ENCODE measurements around the gene PLCH1.

Gene PLCH1

DNA sequence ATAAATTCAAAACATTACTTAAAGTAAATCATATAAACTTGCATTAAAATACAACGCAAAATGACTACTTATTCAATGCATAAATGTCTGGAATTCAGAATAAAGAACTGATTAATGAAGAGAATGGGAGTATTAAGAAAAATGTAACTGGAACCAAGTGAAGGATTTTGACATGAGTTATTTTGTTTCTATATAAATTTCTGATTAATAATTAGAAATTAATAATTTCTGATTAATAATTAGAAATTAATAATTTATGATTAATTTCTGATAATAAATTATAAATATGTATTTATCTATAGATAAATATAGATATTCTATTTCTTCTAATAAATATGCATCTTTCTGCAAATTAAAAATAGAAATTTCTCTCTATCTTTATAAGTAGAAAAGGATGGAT is 291.4 kb downstream of the PLCH1 start:
- no peak for DNase-seq

DNA sequence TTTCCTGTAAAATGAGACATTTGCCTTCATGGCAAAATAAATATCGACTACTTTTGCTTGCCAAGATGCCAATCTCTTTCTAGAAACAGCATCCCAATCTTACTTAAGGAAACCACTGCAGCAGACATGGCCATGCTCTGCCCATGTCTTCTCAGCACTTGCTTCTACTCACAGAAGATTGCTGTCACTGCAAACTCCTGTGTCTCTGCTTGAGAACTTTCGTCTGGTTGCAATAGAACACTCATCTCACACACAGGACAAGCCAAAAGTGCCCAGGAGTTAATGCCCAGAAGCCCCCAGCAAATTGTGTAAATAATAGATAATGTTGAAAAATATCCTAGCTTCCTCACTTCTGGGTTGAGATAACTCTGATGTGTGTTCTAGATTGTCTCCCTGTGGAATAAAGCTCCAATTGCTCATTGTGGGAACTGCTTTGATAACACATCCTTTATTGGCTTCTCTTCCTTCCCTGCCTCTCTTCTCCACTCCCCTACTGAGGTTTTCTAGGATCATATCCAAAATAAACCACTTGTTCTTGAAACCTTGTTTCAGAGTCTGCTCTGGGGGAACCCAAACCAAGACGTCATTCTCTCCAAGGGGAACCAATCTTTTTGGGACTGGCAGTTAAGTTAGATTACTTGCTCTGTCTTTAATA is 295.1 kb downstream of the PLCH1 start:
- no peak for DNase-seq

GRCh38 chr3:155448531-155448930 is 296.3 kb downstream of the PLCH1 start:
- no peak for DNase-seq

- DNase-seq, result no peak
These were observed 298.5 kb downstream of the PLCH1 start for GRCh38 chr3:155446366-155446765.

GRCh38 chr3:155444771-155445170 is 300.1 kb downstream of the PLCH1 start:
- no peak for DNase-seq

- DNase-seq, result no peak
These were observed 301.1 kb downstream of the PLCH1 start for GRCh38 chr3:155443815-155444214.

- DNase-seq, result no peak
These were observed 302.8 kb downstream of the PLCH1 start for GRCh38 chr3:155442072-155442471.

DNA sequence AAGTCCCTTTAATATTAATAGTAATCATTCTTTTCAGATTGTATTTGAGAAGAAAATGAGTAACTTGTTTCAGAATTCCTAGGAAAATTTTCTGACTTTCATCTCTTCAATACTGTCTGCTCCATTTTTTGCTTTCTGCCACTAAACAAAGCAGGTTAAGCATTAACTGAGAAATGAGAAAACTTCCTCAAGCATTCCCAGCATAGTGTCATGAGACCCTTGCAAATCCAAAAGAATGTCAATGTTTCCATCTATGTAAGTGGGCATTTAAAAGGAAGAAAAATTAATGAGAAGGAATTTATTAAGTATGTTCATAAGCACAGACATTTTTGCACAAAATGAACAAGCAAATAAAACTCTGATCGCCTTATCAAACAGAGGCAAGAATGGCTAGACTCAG is 303.4 kb downstream of the PLCH1 start:
- DNase-seq, result no peak

DNA sequence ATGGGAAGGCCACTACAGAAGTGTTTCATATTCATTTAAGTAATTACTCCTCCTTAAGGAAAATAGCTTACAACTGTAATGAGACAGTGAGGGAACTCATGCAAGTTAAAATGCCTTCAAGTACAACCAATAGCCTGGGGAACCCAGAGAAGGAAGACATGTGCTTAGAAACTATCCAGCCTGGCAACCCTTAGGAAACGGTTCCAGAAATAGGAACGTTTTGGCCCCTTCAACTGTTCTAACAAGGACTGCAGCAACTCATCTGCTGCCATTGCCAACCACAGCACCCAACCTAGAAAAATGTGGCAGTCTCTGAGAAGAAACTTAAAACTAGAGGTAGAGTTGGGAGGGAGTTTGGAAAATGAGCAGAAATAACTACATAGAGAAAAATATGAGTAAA is 303.8 kb downstream of the PLCH1 start:
- no peak for DNase-seq

GRCh38 chr3:155435821-155436220 is 309.1 kb downstream of the PLCH1 start:
- no peak for DNase-seq

DNA sequence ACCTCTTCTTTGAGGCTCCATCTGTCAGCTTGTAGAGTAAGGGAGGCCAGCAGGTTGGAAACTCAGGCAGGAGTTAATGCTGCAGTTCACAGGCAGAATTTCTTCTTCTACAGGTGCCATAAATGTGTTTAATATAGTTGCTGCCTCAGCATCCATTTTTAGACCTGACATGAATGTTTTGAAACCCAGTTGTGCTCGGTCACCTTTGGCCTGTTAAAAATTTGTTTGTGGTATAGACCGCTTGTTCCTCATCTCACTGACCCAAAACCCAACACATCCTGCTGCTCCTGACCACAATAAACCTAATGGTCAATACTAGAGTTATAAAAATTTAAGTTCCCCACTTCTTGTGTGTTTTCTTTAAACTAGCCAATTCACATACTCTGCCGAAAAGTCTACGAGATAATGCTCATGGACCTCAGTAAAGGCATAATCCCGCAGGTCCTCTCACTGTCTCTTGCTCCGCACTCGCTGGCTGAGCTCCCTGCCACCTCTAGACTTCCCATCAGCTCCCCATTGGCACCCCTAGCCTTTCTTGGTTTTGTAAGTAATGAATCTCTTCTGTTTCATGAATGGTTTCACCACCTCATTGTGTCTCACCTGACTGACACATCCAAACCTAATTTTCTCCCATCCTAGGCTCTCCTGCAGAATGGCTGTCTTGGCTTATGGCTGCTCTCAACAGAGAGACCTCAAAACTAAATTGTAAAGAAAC is 312.9 kb downstream of the PLCH1 start:
- no peak for DNase-seq

DNA sequence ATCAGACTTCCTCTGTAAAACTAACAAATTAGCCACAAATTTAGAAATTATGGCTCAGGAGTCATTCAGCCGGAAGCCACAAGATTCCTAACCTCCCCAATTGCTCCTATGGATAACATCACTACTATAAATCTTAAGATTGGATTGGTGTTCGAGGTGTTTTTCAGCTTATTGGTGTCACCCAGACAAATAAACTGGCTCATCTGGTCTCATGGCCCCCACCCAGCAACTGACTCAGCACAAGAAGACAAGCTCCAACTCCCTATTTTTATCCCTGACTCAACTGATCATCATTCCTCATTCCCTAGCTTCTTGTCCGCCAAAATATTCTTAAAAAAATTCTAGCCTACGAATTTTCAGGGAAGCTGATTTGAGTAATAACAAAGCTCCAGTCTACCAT is 316.3 kb downstream of the PLCH1 start:
- no peak for DNase-seq

DNA sequence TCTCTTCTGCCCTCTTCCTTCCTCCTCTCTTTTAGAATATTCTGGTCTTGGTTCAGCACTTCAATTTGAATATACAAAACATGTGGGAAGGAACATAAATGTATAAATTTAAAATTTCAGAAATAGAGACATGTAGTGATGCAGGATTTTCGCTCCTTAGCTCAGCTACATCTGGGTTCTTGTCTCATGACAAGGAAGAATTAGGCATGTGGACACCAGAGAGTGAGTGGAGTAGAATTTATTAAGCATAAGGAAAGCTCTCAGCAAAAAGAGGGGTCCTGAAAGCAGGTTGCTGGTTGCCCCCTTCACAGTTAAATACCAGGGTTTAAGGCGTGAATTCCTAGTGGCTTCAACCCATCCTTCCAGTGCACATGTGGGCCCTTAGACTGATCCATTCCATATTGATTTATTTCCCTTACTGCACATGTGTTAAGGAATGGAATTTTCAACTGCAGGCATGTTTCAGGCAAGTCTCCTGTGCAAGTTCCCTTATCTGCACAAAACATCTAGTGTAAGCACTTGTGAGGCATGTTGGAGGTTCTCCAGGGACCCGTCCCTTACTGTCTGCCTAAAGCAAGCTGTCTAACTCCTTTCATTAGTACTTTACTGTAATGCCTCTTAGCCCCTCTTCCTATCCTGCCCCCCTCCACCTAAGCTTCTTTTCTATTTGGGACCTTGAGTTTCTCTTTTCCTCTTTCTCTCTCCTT is 318.2 kb downstream of the PLCH1 start:
- no peak for DNase-seq

- DNase-seq, result no peak
These were observed 319.5 kb downstream of the PLCH1 start for GRCh38 chr3:155425396-155425795.

GRCh38 chr3:155424323-155424710 is 320.6 kb downstream of the PLCH1 start:
- no peak for DNase-seq

DNA sequence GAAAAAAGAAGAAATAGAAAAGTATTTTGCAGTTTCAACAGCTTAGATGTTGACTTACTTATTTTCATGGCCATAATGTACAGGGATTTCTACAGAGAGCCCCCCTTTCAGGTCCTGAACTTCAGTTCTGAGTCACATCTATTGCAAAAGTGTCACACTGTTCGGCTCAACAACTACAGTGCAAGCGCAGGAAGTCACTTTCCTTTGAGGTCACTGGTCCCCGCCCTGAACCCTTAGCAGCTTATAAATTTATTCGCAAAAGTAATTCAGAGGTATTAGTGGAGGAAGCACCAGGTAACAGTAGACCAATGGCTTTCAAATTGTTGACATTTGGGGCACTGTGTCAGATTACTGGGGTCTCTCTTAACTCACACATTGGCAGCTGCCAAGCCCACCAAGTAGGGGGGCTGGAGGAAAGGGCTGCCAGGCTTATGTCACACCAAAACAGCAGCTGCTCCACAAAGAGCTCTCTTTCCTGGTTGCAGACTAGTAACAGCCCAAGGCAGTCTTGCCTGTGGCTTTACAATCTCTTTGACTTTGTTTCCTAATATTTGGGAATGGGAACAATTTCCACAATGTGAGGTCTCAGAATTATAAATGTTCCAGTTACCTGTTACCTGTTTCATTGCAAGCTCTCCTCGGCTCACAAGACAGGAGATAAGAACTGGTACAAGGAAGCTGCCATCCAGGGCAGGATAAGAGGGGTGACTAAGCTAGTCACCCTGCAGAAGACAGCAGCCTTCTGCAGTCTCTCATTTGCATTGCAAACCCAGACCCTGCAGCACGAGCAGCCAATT is 321.1 kb downstream of the PLCH1 start:
- DNase-seq, result no peak

GRCh38 chr3:155420881-155421486 is 323.9 kb downstream of the PLCH1 start:
- no peak for DNase-seq

GRCh38 chr3:155420406-155420805 is 324.5 kb downstream of the PLCH1 start:
- DNase-seq, result no peak

DNA sequence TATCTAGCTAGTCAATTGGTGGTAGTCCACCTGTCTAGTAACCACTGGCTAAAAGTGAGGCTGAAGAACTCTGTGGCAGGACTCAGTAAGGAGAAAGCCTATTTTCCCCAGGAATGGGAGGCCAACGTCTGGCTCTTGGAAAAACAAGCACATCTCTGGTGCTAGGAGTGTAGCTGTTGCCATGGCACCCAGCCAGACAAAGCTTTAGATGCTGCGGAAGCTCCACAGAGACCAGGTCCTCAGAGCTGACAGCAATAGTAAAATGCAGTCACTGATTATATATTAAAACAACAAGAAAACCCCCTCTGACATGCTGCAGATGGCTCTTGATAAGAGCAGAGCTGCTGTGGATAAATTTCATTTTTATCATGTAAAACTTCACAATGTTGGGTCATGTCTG is 326.5 kb downstream of the PLCH1 start:
- no peak for DNase-seq

GRCh38 chr3:155417119-155417517 is 327.8 kb downstream of the PLCH1 start:
- DNase-seq, result no peak

DNA sequence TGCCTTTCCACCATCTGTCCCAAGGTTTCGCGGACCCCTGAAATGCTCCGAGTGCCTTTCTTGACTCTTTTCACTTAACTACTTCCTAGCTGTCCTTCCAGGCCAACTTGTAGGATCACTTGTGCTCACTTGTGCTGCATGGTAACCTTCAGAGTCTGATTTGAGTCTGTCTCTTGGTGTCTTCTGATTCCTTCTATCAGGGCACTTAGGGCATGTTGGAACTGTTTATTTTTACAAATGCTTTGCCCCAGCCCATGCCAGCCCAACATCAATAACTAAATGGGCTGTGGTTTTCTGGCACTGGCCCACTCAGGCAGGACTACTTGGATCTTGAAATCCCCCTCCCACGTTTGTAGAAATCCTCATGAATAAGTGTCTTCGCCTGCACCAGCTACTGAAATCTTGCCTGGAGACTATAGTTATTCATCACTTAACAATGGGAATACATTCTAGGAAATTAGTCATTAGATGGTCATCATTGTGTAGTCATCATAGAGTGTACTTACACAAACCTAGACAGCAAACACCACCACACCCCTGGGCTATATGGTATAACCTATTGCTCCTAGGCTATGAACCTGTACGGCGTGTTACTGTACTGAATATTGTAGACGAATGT is 328.3 kb downstream of the PLCH1 start:
- no peak for DNase-seq

DNA sequence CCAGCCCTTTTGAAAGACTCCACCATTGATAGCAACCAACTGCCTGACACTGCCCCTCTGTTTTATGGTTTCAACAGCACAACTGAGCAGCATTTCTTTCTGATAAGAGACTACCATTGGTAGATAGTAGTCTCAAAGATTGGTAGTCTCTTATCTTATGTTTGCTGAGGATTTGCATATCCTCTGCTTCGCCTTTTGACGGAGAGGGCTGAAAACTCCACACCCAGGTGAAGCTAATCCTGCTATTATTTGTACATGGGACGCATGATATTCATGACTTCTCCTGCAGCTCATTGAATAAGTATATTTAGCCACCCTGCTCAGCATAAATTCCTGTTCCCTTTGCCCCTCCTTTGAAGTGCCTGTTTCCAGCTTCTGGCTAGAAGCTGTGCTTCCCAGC is 332.0 kb downstream of the PLCH1 start:
- no peak for DNase-seq

Data from effector CD8-positive, alpha-beta T cell (primary cell).